HepG2 (cell line): ENCODE measurements around the gene CYP27A1. TPM values are rescaled to one million over a fixed set of nuclear protein-coding genes. Genes with fewer than 3 reads are reported as not detected.

ENCODE experiments used
- ARID5B ChIP-seq: IDR thresholded peaks from 2 replicates; pipeline ENCODE4 v1.4.0; 2020; ENCODE audit warnings: mild to moderate bottlenecking, missing genetic modification reagents
- CEBPB ChIP-seq: IDR thresholded peaks from 2 replicates; pipeline ENCODE4 v1.6.1; 2011; ENCODE audit warnings: low read depth, low read length, improper control_type of control experiment, borderline replicate concordance
- CREM ChIP-seq, 2 experiments: sonication (generic) in 1 of 2; formaldehyde crosslinking in 1 of 2; IDR thresholded peaks; 2 replicates each; pipeline versions ENCODE4 v1.4.0 to v1.6.1; 2016 to 2020; ENCODE audit warnings: antibody characterized with exemption in 1 of 2, mild to moderate bottlenecking in 1 of 2, missing genetic modification reagents in 1 of 2
- ETV5 ChIP-seq: IDR thresholded peaks from 2 replicates; pipeline ENCODE4 v1.6.1; 2018; ENCODE audit warnings: missing biosample characterization, missing genetic modification reagents, inconsistent platforms, borderline replicate concordance
- FOXC1 ChIP-seq: sonication (generic); formaldehyde crosslinking; IDR thresholded peaks from 2 replicates; pipeline ENCODE4 v1.8.0; 2022; ENCODE audit warnings: mild to moderate bottlenecking, missing genetic modification reagents, borderline replicate concordance
- HNF4G ChIP-seq, 2 experiments: sonication (generic) in 1 of 2; formaldehyde crosslinking in 1 of 2; IDR thresholded peaks; 2 replicates each; pipeline versions ENCODE4 v1.4.0 to v1.6.1; 2011 to 2020; ENCODE audit warnings: borderline replicate concordance in 2 of 2, low read depth in 2 of 2, mild to moderate bottlenecking in 2 of 2, low read length in 1 of 2, missing genetic modification reagents in 1 of 2, moderate library complexity in 1 of 2
- MAF1 ChIP-seq: sonication (generic); formaldehyde crosslinking; IDR thresholded peaks from 2 replicates; pipeline ENCODE4 v1.5.0; 2020; ENCODE audit warnings: missing genetic modification reagents, borderline replicate concordance
- MYC ChIP-seq: sonication (generic); formaldehyde crosslinking; IDR thresholded peaks from 2 replicates; pipeline ENCODE4 v1.9.0; 2021; ENCODE audit warnings: missing genetic modification reagents, borderline replicate concordance
- NFE2 ChIP-seq: sonication (generic); formaldehyde crosslinking; IDR thresholded peaks from 2 replicates; pipeline ENCODE4 v1.4.0; 2020; ENCODE audit warnings: missing genetic modification reagents
- PBX3 ChIP-seq: sonication (generic); formaldehyde crosslinking; IDR thresholded peaks from 2 replicates; pipeline ENCODE4 v1.8.1; 2023; ENCODE audit warnings: missing genetic modification reagents, inconsistent platforms, borderline replicate concordance
- RXRA ChIP-seq: sonication (generic); formaldehyde crosslinking; IDR thresholded peaks from 2 replicates; pipeline ENCODE4 v1.5.1; 2020; ENCODE audit warnings: missing genetic modification reagents
- TBX3 ChIP-seq: fragments of 450-650 bp; IDR thresholded peaks from 2 replicates; pipeline ENCODE4 v1.6.1; 2017; ENCODE audit warnings: antibody characterized with exemption, mild to moderate bottlenecking, inconsistent platforms, borderline replicate concordance
- ZNF160 ChIP-seq: sonication (generic); formaldehyde crosslinking; IDR thresholded peaks from 2 replicates; pipeline ENCODE4 v1.8.0; 2022; ENCODE audit warnings: mild to moderate bottlenecking, inconsistent platforms, missing genetic modification reagents
- ZNF512B ChIP-seq: sonication (generic); formaldehyde crosslinking; IDR thresholded peaks from 2 replicates; pipeline ENCODE4 v1.5.1; 2020; ENCODE audit warnings: missing genetic modification reagents, mild to moderate bottlenecking, borderline replicate concordance
- ZNF709 ChIP-seq: sonication (generic); formaldehyde crosslinking; IDR thresholded peaks from 2 replicates; pipeline ENCODE4 v1.5.0; 2020; ENCODE audit warnings: mild to moderate bottlenecking, missing genetic modification reagents
- ZNF780A ChIP-seq: sonication (generic); formaldehyde crosslinking; IDR thresholded peaks from 2 replicates; pipeline ENCODE4 v1.8.0; 2022; ENCODE audit warnings: mild to moderate bottlenecking, missing genetic modification reagents, moderate library complexity
- ZNF800 ChIP-seq: sonication (generic); formaldehyde crosslinking; IDR thresholded peaks from 2 replicates; pipeline ENCODE4 v1.4.0; 2020; ENCODE audit warnings: missing genetic modification reagents
- ZSCAN30 ChIP-seq: sonication (generic); formaldehyde crosslinking; IDR thresholded peaks from 2 replicates; pipeline ENCODE4 v1.5.0; 2020; ENCODE audit warnings: mild to moderate bottlenecking, missing genetic modification reagents
- polyA plus RNA-seq, 8 experiments: library from polyadenylated mRNA; depleted of rRNA in 3 of 8; stranded (reverse) in 7 of 8; unstranded in 1 of 8; fragments of >200 nt; fragmentation: Illumina TruSeq in 4 of 8; extraction: Trizol in 4 of 8; gene quantifications; 2 replicates each; pipeline versions ENCODE4 v1.2.1 to v1.2.3, GENCODE V29; 2011 to 2016; ENCODE audit warnings: low read depth in 4 of 8, missing spikeins in 1 of 8, mixed read lengths in 1 of 8; ENCODE audit not compliant: insufficient read depth in 1 of 8
- total RNA-seq, 5 experiments: library from RNA; depleted of rRNA; stranded (reverse); fragments of >200 nt; fragmentation: Illumina TruSeq; extraction: Trizol; gene quantifications; 2 replicates each; pipeline ENCODE4 v1.2.3, GENCODE V29; 2016; ENCODE audit warnings: low read depth in 1 of 5

CYP27A1 gene
- total and polyA plus RNA-seq, 2 of the 13 experiments (the other 11 are each of a cell fraction or from before 2014, with no cell fraction given) = 157 to 266 TPM

DNA sequence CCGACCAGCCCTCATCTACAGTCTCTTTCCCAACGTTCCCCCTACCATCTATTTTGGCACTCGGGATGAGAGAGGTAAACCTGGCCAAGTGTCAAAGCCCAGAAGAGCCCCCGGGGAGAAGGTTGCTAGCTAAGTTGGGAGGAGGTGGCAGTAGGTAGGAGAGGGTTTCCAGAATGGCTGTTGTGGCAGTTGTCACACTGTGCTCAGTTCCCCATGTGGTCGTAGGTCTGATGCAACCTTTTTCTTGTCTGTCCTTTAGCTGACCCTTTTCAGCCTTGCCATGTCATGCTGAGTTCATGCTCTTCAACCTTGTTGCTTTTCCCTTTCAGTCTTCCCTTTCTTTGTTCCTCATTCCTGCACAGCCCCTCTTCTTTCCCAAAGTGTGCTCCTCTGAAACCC lies 36.8 kb upstream of the CYP27A1 start (continued):
- TF ChIP-seq ARID5B = no peak; the same call in 1 of the 2 replicates
- no peak for TF ChIP-seq MAF1
- TF ChIP-seq ZNF160 (CRISPR knock-in tag) = no peak
- no peak for TF ChIP-seq HNF4G (IDR thresholded peaks at IDR 0.05; ENCODE audit: borderline replicate concordance, low read depth, low read length)
- no peak for TF ChIP-seq HNF4G (CRISPR knock-in tag; IDR thresholded peaks at IDR 0.05; ENCODE audit: borderline replicate concordance, low read depth)
- 0 out of 2 replicates have a peak, but pooled peaks have one; percentile 60 for TF ChIP-seq NFE2
- no peak for TF ChIP-seq PBX3 (CRISPR knock-in tag)
- 0 out of 2 replicates have a peak, but pooled peaks have one; percentile 10 for TF ChIP-seq ETV5 (CRISPR knock-in tag)
- TF ChIP-seq FOXC1 (CRISPR knock-in tag) = peak; percentile 49; the same call in 1 of the 2 replicates
- no peak for TF ChIP-seq ZNF800 (CRISPR knock-in tag)
- 0 out of 2 replicates have a peak, but pooled peaks have one; percentile 5 for TF ChIP-seq CREM (IDR thresholded peaks at IDR 0.05)
- TF ChIP-seq CREM (CRISPR knock-in tag; IDR thresholded peaks at IDR 0.05) = no peak
- no peak for TF ChIP-seq ZNF512B
- peak; percentile 67 for TF ChIP-seq MYC
- no peak for TF ChIP-seq ZSCAN30 (CRISPR knock-in tag)
- TF ChIP-seq TBX3 = peak; percentile 14; the same call in 1 of the 2 replicates
- no peak for TF ChIP-seq ZNF780A (CRISPR knock-in tag)
- TF ChIP-seq RXRA (CRISPR knock-in tag) = peak; percentile 92; the same call in 1 of the 2 replicates
- TF ChIP-seq ZNF709 (CRISPR knock-in tag) = no peak
- peak; percentile 86 for TF ChIP-seq CEBPB
